IPS-18c (cell line): ENCODE results near the gene PSD2.

Experiments used
- H3K4me3 ChIP-seq: 2 replicates; pipeline ENCODE4 v1.7.0; 2013; ENCODE audit warnings: low read depth, mild to moderate bottlenecking, low read length, moderate library complexity; ENCODE audit not compliant: insufficient read depth
- H3K9me3 ChIP-seq: one replicate; pipeline ENCODE4 v1.6.1; 2013; ENCODE audit warnings: mild to moderate bottlenecking, low read length, moderate library complexity; ENCODE audit not compliant: control insufficient read depth, insufficient read depth

PSD2 gene

DNA sequence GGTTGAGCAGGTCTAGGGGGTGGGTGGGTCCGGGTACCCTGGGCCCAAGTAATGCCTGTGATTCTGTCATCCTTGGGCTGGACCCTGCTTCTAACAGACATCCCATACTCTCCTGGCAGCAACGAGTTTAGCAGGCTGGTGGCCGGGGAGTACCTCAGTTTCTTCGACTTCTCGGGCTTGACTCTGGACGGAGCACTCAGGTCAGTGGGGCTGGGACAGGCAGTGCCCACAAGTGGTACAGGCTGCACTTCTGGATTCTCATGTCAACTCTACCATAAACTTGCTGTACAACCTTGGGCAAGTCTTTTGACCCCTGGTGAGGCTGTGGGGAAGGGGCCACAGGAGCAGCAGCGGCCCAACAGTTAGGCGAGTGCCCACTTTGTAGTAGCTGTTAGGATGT lies 21.8 kb downstream of the PSD2 start:
- H3K4me3 ChIP-seq = no peak overlapping the region

DNA sequence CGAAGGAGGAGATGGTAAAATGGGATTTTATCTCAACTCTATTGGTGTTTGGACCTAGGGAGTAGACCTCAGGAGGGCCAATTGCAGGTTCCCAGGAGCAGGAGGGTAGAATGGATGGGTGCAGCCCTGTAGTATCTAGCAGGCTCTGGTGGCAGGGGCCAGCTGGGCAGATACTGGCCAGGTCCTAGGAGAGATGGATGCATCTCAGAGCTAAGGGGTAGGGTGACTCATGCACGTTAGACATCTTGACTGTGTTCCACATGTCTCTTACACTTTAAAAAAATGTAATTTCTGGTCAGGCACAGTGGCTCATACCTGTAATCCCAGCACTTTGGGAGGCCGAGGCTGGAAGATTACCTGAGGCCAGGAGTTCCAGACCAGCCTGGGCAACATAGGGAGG lies 22.4 kb downstream of the PSD2 start:
- no peak overlapping the region for H3K4me3 ChIP-seq
- no peaks in the 10 kb centered on the region for H3K9me3 ChIP-seq

More for the DNA sequence above, 21.8 kb downstream of the PSD2 start:
- H3K9me3 ChIP-seq = no peaks in the 10 kb centered on the region

DNA sequence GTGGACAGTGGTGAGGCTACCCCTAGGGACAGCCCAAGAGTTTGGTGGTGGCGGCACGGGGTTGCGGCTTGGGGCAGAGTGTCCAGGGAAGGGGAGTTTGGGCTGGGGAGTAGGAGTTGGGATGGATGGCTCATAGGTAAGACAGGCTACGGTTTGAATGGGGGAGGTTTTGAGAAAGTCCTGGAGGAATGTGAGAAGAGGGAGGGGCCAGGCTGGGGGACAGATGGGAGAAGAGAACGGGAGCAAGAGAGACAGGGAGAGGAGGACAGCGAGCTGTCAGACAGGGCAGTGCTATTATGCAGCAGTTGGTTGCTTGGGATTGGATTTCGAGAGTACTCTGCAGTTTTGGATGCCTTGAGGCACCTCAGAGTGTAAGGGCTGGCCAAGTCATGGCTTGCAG lies 24.5 kb downstream of the PSD2 start:
- Histone ChIP-seq H3K9me3 (no peaks in the 10 kb centered on the region), H3K4me3 (no peak overlapping the region)

DNA sequence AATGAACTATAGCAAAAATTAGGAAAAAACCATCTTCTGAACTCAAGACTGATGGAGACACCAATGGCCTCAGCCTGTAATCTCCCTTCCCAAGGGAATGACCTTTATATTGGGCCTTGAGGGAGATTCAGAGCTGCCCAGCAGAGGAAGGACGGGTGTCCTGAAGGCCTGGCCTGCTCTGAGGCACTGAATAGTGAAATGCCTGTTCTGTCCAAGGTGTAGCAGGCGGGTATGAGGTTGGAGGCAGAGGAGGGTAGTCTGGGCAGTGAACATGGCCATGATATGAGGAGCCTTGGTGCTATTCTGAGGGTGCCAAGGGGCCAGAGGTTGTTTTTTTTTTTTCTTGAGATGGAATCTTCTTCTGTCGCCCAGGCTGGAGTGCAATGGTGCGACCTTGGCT lies 25.0 kb downstream of the PSD2 start:
- Histone ChIP-seq H3K9me3 (no peaks in the 10 kb centered on the region), H3K4me3 (no peak overlapping the region)

DNA sequence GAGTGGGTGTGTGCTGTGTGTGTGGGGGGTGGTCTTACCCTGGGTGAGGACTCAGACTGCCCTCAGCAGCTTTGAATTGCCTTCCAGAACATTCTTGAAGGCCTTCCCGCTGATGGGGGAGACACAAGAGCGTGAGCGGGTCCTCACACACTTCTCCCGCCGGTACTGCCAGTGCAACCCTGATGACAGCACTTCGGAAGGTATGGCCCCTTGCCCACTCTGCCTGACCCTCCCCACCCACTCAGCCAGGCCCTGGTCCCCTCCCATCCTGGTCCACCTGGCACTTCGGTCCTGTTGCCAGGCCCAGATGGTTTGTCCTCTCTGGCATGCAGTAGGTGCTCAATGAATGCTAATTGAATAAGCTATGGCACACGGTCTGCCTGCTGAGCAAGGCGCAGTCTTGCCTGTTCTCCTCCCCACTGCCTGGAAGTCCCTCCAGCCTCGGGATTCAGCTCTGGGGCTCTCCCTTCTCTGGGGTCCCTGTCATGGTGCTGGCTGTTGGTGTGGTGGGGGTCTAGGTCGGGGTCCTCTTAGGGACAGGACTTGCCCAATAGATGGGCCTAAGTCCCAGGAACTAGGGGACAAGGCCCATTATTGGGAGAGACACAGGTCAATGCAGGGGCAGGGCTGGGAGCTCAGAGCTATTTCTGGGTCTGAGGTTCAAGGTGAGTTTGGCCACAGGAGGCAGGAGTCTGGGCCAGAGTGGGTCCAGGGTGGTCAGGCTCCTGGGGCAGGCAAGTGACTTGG lies 26.4 kb downstream of the PSD2 start:
- Histone ChIP-seq H3K9me3 (no peaks in the 10 kb centered on the region), H3K4me3 (no peak overlapping the region)

DNA sequence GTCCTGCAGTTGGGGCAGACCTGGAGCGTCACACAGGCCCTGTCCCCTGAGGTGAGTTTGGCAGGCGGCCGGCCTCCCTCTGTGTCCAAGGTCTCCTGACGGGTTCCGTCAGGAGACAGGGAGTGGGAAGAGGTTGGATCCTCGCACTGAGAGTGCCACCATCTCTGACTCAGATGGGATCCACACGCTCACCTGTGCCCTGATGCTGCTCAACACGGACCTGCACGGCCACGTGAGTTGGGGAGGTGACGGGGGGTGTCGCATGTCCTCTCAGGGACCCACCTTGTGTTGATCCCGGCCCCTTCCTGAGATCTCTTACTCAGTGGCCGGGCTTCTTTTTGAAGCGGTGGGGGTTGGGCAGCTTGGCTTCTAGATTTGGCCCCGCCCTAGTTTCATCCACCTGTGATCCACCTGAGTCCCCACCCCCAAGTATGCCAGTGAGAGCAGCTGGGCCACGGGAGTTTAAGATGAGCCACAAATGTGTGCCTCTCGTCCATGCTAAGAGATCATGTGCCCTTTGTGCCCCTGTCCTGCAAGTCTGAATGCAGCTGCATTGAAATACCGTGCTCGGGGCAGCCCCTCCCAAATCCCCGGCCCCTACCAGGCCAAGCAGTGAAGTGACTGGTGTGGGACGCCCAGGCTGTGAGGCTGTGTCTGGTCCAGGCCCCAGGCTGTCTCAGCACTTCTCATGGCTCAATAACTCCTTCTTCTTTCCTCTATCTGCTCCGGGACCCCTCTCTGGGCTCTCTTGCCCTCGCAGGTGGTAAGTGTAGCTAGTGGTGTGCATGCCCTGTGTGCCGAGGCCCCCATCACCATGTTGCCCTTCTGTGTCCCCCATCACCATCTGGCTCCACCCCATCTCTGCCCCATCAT lies 27.2 kb downstream of the PSD2 start:
- no peaks in the 10 kb centered on the region for H3K9me3 ChIP-seq
- no peak overlapping the region for H3K4me3 ChIP-seq

DNA sequence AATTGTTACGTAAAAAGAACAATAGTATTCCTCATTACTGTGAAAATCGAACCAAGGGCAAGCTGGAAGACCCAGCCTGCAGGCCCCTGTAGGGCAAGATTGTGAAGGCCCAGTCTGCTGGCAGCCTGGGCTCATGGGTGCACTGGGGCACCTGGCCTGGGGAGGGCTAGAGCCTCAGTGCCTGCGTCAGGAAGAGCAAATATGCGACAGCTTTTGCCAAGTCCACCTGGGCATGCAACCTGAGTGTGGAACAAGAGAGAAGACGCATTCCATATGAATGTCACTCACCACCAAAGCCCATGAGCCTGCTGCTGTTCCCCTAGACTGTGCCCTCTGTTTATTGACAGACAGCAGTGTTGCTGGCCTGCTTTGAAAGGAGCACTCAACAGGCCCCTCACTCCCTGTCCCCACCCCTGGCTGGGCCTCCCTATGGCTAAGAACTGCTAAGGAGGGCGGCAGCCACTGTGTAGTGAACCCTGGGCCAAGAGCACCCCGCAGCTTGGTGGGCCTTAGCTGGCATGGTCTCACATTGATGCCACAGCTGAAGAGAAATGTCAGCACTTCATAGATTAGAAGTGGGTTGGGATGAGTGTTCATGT lies 28.2 kb downstream of the PSD2 start:
- Histone ChIP-seq H3K9me3 (no peaks in the 10 kb centered on the region), H3K4me3 (no peak overlapping the region)

DNA sequence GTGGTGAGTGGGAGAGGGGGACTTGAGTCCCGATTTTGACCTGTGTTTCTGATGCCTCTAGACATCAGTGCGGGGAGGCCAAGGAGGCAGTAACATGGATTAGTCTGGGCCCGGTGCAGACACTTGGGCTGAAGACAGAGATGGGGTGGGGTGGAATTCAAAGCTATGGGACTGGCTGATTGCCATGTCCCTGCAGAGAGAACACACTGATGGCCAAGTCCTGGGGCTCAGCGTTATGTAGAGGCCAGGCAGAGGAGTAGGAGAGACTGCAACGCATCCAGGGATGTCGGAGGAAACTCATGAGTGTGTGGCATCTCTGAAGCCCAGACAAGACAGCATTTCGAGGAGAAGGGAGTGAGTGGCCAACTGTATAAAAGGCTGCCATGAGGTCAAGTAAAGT lies 30.1 kb downstream of the PSD2 start:
- H3K9me3 ChIP-seq = no peaks in the 10 kb centered on the region

DNA sequence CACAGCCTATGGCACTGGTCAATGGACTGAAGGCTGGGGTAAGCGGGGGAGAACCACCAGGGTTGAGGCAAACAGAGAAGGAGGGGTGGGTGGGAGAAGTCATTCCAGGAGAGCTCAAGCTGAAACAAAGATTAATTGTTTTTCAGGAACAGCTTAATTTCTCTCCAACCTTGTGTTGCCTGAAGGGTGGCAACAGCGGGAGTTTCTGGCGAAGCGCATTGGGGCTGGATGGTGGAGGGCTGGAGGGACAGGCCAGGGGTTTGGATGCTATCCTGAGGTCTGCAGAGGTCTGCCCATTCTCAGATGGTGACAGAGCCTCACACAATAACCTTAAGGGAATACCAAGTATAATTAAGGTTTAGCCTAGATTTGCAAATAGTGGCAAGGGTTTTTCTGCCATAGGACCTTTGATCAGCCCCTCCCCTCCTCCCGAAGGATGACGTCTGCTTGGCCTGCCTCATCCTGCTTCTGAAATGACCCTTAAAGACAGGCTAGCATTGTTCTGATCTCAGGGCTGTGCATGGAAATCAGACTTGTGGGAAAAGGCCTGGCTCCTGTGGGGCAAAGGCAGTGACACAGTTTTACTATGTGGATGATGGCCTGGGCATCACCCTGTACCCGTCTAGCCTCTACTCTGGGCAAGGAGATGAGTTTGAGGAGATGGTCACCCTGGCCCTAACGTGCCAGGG lies 32.7 kb downstream of the PSD2 start:
- Histone ChIP-seq H3K9me3 (no peaks in the 10 kb centered on the region), H3K4me3 (no peak overlapping the region)

More for the DNA sequence above, 30.1 kb downstream of the PSD2 start:
- no peak overlapping the region for H3K4me3 ChIP-seq

DNA sequence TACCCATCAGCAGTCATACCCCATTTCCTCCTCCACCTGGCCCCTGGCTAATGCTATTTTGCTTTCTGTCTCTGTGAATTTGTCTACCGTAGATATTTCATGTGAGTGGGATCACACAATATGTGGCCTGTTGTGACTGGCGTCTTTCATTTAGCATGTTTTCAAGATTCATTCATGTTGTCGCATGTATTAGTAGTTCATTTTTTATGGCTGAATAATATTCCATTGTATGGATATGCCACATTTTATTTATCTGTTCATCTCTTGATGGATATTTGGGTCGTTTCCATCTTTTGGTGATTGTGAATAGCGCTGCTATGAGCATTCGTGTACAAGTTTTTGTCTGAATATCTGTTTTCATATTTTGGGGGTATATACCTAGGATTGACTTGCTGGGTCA lies 33.9 kb downstream of the PSD2 start:
- no peaks in the 10 kb centered on the region for H3K9me3 ChIP-seq
- H3K4me3 ChIP-seq = no peak overlapping the region

DNA sequence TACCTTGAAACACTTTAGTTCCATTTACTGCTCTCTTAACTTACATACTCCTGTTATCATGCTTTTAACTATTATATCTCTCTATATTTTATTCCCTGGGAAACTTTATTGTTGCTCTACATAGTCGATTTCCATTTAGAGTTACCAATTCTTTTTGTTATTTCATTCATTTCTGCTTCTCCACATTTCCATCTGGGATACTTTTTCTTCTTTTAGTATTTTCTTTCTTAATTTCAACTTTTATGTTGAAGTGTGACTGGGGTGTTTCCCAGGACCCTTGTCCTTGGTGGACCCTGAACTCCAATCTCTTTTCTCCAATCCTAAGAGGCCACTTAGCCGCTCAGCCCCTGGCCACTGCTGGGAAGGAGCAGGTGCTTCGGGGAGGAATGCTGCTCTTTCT lies 36.0 kb downstream of the PSD2 start:
- Histone ChIP-seq H3K4me3 (no peak overlapping the region), H3K9me3 (no peaks in the 10 kb centered on the region)

DNA sequence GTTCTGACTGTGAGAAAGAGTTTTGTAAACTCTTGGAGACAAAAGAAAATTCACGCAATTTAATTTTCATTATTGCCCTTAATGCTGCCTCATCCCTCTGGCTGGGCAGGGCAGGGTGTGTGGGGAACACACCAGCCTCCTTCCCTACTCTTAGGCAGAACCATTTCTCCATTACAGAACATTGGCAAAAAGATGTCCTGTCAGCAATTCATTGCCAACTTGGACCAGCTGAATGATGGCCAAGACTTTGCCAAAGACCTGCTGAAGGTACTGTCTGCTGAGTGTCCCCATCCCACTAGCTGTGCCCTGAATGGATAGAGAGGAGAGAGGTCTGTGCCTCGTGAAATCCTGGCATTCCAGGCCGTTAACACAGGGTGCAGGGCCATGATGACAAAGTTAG lies 37.9 kb downstream of the PSD2 start:
- no peak overlapping the region for H3K4me3 ChIP-seq
- no peaks in the 10 kb centered on the region for H3K9me3 ChIP-seq

DNA sequence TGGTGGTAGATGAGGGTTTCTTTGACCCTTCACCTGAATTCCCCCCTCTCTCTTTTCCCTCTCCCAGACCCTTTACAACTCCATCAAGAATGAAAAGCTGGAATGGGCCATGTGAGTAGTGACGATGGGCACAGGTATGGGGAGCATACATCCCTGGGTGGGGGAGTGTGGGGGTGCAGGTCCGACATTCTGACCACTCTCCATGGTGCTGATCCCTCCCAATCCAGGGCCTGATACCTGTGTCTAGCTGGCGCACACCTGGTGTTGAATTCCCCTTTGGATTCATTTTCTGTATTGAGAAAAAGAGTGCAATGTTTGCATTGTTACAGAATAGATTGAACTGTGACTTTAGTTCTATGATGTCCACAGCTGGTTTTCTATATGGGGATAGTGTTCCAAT lies 40.0 kb downstream of the PSD2 start:
- no peak overlapping the region for H3K4me3 ChIP-seq
- no peaks in the 10 kb centered on the region for H3K9me3 ChIP-seq

DNA sequence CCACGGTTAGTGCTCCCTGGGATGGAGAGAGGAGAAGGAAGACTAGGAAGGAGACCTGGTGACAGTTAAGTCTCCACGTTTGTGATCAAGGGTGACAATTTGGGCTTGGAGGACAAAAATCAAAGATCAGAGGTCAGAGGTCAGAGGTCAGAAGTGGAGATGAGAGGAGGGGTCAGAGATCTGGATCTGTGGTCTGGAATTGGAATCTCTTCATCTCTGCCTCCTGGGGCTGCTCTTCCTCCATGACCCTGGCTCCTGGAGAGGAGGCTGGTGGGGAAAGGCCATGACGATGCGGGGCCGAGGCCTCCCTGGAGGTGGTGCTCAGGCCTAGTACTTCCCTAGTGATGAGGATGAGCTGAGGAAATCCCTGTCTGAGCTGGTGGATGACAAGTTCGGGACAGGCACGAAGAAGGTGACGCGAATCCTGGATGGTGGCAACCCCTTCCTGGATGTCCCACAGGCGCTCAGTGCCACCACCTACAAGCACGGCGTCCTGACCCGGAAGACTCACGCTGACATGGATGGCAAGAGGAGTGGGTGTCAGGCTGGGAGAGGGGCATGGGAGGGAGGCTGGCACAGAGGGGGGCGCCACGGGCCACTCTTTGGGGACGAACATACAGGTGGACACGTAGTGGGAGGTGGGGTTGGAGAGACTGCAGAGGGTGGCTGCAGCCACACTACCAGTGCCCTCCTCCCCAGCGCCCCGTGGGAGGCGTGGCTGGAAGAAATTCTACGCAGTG lies 41.0 kb downstream of the PSD2 start:
- H3K4me3 ChIP-seq = no peak overlapping the region
- H3K9me3 ChIP-seq = no peaks in the 10 kb centered on the region

DNA sequence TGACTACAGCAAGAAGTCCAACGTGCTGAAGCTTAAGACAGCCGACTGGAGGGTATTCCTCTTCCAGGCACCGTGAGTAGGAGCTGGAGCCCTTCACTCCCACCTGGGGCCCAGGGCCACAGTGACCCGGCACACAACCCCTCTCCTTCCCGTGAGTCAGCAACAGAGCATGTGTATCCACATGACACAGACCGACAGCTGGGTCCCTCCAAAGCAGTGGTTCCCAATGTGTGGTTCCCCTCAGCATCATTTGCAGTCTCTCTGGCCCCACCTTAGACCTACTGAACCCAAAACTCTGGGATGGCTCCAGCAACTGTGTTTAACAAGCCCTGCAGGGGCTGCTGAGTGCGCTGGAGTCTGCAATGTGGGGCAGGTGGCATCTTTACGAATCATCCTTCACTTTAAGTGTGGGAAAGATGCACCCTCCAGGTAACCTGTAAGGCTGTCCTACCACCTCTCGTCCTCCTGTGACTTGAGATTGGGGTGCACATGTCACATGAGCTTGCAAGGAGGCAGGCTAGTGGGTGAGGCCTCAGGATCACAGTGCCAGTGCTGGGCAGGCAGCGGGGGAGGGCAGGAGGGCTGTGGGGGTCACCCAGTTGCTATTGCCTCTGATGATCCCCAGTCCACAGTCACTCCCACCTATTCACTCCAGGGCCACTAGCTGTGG lies 42.2 kb downstream of the PSD2 start:
- H3K9me3 ChIP-seq = no peaks in the 10 kb centered on the region

DNA sequence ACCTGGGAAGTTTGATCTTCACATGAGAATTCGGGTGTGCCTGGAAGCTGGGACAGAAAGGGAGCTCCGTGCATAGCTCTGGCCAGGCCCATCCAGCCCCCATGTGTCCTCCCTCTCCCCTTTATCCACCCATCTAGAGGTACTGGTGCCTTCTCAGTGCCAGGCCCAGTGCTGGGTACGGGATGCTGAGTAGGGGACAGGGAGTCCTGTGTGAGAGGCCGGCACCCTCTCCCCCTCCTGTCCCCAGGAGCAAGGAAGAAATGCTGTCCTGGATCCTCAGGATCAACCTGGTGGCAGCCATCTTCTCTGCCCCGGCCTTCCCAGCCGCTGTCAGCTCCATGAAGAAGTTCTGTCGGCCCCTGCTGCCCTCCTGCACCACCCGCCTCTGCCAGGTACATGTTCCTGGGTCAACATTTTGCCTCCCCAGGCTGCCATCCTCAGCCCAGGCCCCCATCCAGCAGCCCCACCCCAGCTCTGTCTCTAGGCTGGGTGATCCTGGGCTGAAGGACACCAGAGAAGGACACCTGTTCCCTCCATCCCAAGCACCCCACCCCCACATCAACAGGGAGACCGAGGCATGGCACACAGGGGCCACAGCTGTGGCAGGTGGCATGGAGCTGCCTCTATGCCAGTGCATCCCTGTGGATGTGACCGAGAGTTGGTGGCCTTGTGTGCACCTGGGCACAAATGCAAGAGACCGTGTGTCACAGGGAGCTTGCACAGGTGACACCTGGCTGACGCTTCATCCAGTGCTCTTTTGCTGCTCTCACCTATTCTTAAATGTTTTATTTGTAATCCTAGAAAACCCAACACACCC lies 43.0 kb downstream of the PSD2 start:
- Histone ChIP-seq H3K9me3 (no peaks in the 10 kb centered on the region), H3K4me3 (no peak overlapping the region)

More for the DNA sequence above, 42.2 kb downstream of the PSD2 start:
- H3K4me3 ChIP-seq = no peak overlapping the region
